Measurements from ENCODE around the gene CYP27C1.
A peak's percentile ranks its signal among the peaks of the same experiment; 100 is the strongest.

The CYP27C1 gene

DNA sequence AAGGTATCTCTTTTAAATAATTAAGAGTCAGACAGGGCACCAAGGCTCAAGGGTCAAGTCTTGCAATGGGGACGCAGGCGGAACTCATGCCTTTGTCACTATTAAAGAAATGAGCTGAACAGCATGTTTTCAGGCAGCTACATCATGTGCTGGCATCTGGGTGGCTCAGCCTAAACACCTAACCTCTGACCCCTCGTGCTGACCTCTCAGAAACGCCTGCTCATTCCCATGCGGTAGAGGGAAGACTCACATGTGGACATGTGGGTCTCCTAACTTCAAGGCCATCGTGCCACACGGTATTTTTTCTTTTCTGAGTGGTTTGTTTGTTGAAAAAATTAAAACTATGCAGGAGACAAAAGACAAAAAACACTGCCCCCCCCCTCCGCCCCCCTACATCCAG lies 31.3 kb downstream of the CYP27C1 start:
- H3K4me1 ChIP-seq (ENCODE audit: insufficient read depth, low read length): no peaks in the 10 kb centered on the region
- no peak overlapping the region for H3K4me3 ChIP-seq (ENCODE audit: low read depth in 1 of 2, low read length in 2 of 2)
- H3K36me3 ChIP-seq (ENCODE audit: insufficient read depth, low read length): no peaks in the 10 kb centered on the region
- H3K27ac ChIP-seq (ENCODE audit: low read depth, low read length): no peak overlapping the region
- H3K9ac ChIP-seq (ENCODE audit: low read length): no peak overlapping the region
- no peaks in the 10 kb centered on the region for H3K27me3 ChIP-seq (ENCODE audit: control insufficient read depth in 1 of 2, insufficient read depth in 2 of 2, low read length in 2 of 2)
- no peaks in the 10 kb centered on the region for H3K9me3 ChIP-seq (ENCODE audit: low read length)

DNA sequence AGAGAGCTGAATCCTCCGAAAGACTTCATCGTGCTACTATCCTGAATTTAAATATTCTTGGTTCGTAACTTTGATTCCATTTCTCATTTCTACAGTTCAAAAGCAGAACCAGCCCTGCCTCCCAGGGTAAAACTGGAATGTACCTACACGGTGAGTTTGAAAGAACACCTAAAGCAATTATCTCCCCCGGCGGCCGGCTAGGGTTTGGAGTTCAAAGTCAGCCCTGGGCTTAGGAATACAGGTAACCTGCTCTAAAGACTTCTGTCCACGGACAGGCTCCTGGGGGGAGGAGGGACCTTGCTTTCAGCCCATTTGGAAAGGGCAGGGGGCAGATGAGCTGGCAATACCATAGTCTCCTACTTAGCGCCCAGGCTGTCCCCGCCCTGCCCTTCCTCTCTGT lies 32.3 kb downstream of the CYP27C1 start:
- H3K9me3 ChIP-seq (ENCODE audit: low read length): no peaks in the 10 kb centered on the region
- H3K4me1 ChIP-seq (ENCODE audit: insufficient read depth, low read length): no peaks in the 10 kb centered on the region
- no peaks in the 10 kb centered on the region for H3K36me3 ChIP-seq (ENCODE audit: insufficient read depth, low read length)
- H3K4me3 ChIP-seq (ENCODE audit: low read depth in 1 of 2, low read length in 2 of 2): no peak overlapping the region
- no peak overlapping the region for H3K9ac ChIP-seq (ENCODE audit: low read length)
- H3K27me3 ChIP-seq (ENCODE audit: control insufficient read depth in 1 of 2, insufficient read depth in 2 of 2, low read length in 2 of 2): no peaks in the 10 kb centered on the region
- H3K27ac ChIP-seq (ENCODE audit: low read depth, low read length): no peak overlapping the region

DNA sequence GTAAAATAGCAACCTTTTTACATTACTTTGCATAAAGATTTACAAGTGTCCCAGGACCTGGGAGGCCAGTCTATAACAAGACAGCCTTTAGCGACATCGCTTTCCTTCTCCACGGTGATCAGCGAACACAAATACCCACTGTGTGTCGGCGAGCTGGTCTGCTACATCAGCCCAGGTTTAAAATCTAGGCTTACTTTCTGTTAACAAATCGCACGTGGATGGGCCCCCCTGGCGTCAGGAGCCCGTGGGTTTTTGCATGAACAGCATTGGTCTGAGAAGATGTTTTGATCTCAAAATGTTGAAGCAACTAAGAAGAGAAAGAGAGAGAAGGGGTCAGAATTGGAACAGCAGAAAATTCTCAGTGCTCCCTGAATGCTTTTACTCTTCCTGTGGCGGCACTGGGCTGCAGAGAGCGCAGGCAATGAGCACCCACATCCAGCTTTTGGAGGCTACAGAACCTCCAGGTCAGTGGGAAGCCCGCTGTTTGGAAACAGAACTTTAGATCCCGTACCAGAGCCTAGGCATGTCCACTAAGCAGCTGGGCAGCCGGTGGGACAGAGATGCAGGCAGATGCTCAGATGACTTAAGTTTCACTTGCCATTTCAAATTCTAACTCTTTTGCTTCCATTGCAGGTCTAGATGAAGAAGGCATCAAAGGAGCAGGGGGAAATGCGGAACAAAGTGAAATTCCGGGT lies 32.9 kb downstream of the CYP27C1 start:
- H3K9ac ChIP-seq (ENCODE audit: low read length): no peak overlapping the region

DNA sequence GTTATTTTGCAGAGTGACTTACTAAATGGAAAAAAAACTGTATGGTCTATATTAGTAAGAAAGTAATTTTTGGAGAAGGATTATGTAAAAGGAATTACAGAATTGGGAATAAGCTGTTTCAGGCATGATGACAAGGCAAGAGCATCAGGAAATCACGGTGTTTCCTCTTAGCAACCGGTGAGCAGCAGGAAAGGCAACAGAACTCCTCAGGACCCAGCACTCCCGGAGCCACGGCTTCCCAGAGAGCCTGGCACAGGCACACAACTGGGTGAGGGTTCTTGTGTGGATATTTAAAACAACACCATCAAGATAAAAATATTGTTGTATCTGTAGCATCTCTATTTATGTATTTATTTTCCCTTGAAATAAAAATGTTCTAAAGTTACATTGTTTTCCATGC lies 34.4 kb downstream of the CYP27C1 start:
- Histone ChIP-seq H3K4me3 (ENCODE audit: low read depth in 1 of 2, low read length in 2 of 2) (no peak overlapping the region), H3K27ac (ENCODE audit: low read depth, low read length) (no peak overlapping the region), H3K9me3 (ENCODE audit: low read length) (no peaks in the 10 kb centered on the region), H3K36me3 (ENCODE audit: insufficient read depth, low read length) (no peaks in the 10 kb centered on the region), H3K9ac (ENCODE audit: low read length) (no peak overlapping the region), H3K27me3 (ENCODE audit: control insufficient read depth in 1 of 2, insufficient read depth in 2 of 2, low read length in 2 of 2) (no peaks in the 10 kb centered on the region), H3K4me1 (ENCODE audit: insufficient read depth, low read length) (no peaks in the 10 kb centered on the region)

More for the DNA sequence above, 32.9 kb downstream of the CYP27C1 start:
- no peaks in the 10 kb centered on the region for H3K36me3 ChIP-seq (ENCODE audit: insufficient read depth, low read length)
- no peaks in the 10 kb centered on the region for H3K27me3 ChIP-seq (ENCODE audit: control insufficient read depth in 1 of 2, insufficient read depth in 2 of 2, low read length in 2 of 2)
- H3K27ac ChIP-seq (ENCODE audit: low read depth, low read length): no peak overlapping the region
- no peak overlapping the region for H3K4me3 ChIP-seq (ENCODE audit: low read depth in 1 of 2, low read length in 2 of 2)
- H3K4me1 ChIP-seq (ENCODE audit: insufficient read depth, low read length): no peaks in the 10 kb centered on the region
- H3K9me3 ChIP-seq (ENCODE audit: low read length): no peaks in the 10 kb centered on the region

DNA sequence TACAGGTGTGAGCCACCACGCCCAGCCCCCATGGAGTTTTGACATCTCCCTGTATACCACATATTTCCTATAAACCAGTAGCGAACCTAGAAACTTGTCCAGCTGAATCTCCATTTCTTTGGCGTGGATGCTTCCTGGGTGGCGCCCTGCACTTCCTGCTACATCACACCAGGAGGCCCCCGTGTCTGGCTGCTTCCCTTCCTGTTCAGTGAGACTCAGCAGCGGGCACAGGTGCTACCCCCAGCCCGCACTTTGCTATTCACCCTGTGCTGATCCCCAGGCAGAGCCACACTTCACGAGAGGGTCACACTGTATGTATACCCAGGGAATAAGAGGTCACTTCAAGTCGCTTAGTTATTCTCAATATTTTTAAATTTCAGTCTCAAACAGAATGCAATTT lies 35.0 kb downstream of the CYP27C1 start:
- no peaks in the 10 kb centered on the region for H3K27me3 ChIP-seq (ENCODE audit: control insufficient read depth in 1 of 2, insufficient read depth in 2 of 2, low read length in 2 of 2)
- H3K27ac ChIP-seq (ENCODE audit: low read depth, low read length): no peak overlapping the region
- no peaks in the 10 kb centered on the region for H3K36me3 ChIP-seq (ENCODE audit: insufficient read depth, low read length)
- H3K9ac ChIP-seq (ENCODE audit: low read length): no peak overlapping the region
- no peaks in the 10 kb centered on the region for H3K4me1 ChIP-seq (ENCODE audit: insufficient read depth, low read length)
- no peak overlapping the region for H3K4me3 ChIP-seq (ENCODE audit: low read depth in 1 of 2, low read length in 2 of 2)
- H3K9me3 ChIP-seq (ENCODE audit: low read length): peaks cover 2% of the 10 kb centered on the region

DNA sequence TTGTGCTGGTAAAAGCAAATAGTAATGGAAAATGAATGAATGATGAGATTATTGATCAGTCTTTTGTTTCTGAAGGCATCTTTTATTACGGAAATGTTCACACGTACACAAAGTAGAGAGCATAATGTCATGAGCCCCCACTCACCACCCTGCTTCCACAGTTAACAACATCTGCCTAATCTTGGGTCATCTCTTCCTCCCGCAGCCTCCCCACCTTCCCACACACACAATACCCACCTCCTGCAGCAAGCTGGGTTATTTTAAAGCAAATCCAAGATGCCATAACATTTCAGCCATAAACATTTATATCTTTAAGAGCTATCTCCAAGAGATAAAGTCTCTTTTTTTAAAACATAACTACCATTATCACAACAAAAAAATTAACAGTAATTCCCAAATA lies 36.3 kb downstream of the CYP27C1 start:
- no peak overlapping the region for H3K27ac ChIP-seq (ENCODE audit: low read depth, low read length)
- no peaks in the 10 kb centered on the region for H3K4me1 ChIP-seq (ENCODE audit: insufficient read depth, low read length)
- peaks cover 3% of the 10 kb centered on the region for H3K9me3 ChIP-seq (ENCODE audit: low read length)
- H3K9ac ChIP-seq (ENCODE audit: low read length): no peak overlapping the region
- no peak overlapping the region for H3K4me3 ChIP-seq (ENCODE audit: low read depth in 1 of 2, low read length in 2 of 2)
- no peaks in the 10 kb centered on the region for H3K36me3 ChIP-seq (ENCODE audit: insufficient read depth, low read length)
- H3K27me3 ChIP-seq (ENCODE audit: control insufficient read depth in 1 of 2, insufficient read depth in 2 of 2, low read length in 2 of 2): no peaks in the 10 kb centered on the region

DNA sequence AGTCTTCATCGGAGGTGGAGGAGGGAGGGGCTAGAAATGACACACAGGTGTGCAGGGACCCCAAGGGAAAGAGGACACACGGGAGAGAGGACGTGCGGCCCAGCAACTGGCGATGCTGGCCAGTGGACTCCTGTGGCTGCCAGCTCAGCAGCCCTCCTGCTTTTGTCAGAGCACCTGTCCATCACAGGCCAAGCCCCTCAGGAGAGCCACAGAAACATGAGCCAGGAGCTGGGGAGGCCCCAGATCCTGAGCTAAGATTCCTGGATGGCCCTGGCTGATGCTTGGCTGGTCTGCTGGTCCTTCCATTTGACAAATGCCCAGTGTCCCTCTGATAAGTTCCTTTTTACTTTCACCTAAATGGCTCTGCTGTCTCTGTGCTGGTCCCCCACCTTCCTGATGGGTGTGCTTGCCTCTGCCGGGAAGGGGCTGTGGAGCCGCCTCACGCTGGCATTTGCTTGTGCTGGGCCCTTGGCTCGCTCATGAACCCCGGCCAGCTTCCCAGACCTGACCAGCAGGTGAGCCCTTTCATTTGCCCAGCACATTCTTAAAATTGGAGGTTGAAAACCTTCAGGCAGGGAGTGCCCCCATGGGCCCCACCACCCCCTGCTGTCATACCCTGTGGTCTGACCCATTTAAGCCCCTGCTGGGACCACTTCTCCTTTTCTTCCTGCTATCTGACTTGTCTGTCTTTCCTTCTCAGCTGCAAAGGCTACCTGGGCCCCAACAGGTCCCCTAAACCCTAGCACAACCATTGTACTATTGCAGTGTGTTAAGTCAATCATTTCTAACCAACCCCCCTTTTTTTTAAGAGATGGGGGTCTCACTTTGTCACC lies 37.3 kb downstream of the CYP27C1 start:
- Histone ChIP-seq H3K9ac (ENCODE audit: low read length) (no peak overlapping the region), H3K9me3 (ENCODE audit: low read length) (peaks cover 3% of the 10 kb centered on the region), H3K27ac (ENCODE audit: low read depth, low read length) (no peak overlapping the region), H3K4me1 (ENCODE audit: insufficient read depth, low read length) (peaks cover 5% of the 10 kb centered on the region), H3K36me3 (ENCODE audit: insufficient read depth, low read length) (no peaks in the 10 kb centered on the region), H3K4me3 (ENCODE audit: low read depth in 1 of 2, low read length in 2 of 2) (no peak overlapping the region), H3K27me3 (ENCODE audit: control insufficient read depth in 1 of 2, insufficient read depth in 2 of 2, low read length in 2 of 2) (no peaks in the 10 kb centered on the region)

DNA sequence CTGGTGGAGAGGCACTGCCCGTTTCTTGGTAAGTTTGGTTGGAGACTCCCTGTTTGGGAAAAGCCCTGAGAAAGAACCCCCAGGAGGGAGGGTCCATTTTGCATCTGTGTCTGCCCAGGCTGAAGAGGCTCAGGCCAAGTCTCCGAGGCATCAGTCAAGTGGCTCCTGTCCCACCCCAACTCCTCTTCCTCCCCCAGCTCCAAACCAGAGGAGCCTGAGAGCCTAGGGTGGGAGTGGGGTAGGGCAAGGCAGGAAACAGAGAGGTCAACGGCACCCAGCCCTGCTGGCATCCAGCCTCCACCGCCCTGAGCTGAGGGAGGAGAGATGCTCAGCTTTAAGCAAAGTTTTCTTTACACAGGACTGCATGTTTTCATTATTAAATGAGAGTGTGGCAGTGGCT lies 38.2 kb downstream of the CYP27C1 start:
- Histone ChIP-seq H3K36me3 (ENCODE audit: insufficient read depth, low read length) (no peaks in the 10 kb centered on the region), H3K27ac (ENCODE audit: low read depth, low read length) (no peak overlapping the region), H3K27me3 (ENCODE audit: control insufficient read depth in 1 of 2, insufficient read depth in 2 of 2, low read length in 2 of 2) (no peaks in the 10 kb centered on the region), H3K9me3 (ENCODE audit: low read length) (peaks cover 3% of the 10 kb centered on the region), H3K4me3 (ENCODE audit: low read depth in 1 of 2, low read length in 2 of 2) (no peak overlapping the region), H3K9ac (ENCODE audit: low read length) (no peak overlapping the region), H3K4me1 (ENCODE audit: insufficient read depth, low read length) (peaks cover 15% of the 10 kb centered on the region)

DNA sequence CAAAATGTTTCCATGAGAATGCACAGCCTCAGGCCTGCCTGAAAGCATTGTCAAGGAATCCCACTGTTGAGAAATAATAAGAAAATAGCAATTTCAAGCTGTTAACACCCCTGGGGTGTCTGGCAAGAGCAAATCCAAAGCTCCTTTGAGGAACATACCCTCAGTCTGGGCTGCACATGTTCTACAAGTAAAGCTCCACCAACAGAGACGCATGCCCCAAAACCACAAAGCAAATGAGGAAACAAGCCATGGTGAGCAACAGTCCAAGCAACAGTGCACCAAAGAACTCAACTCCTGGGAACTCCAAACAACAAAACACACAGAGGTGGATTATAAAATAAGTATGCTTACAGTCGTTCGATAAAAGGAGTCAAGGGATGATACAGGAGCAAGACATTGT lies 40.3 kb downstream of the CYP27C1 start:
- Histone ChIP-seq H3K27ac (ENCODE audit: low read depth, low read length) (no peak overlapping the region), H3K36me3 (ENCODE audit: insufficient read depth, low read length) (no peaks in the 10 kb centered on the region), H3K4me3 (ENCODE audit: low read depth in 1 of 2, low read length in 2 of 2) (no peak overlapping the region), H3K4me1 (ENCODE audit: insufficient read depth, low read length) (peaks cover 36% of the 10 kb centered on the region), H3K27me3 (ENCODE audit: control insufficient read depth in 1 of 2, insufficient read depth in 2 of 2, low read length in 2 of 2) (no peaks in the 10 kb centered on the region), H3K9ac (ENCODE audit: low read length) (no peak overlapping the region), H3K9me3 (ENCODE audit: low read length) (peaks cover 3% of the 10 kb centered on the region)

DNA sequence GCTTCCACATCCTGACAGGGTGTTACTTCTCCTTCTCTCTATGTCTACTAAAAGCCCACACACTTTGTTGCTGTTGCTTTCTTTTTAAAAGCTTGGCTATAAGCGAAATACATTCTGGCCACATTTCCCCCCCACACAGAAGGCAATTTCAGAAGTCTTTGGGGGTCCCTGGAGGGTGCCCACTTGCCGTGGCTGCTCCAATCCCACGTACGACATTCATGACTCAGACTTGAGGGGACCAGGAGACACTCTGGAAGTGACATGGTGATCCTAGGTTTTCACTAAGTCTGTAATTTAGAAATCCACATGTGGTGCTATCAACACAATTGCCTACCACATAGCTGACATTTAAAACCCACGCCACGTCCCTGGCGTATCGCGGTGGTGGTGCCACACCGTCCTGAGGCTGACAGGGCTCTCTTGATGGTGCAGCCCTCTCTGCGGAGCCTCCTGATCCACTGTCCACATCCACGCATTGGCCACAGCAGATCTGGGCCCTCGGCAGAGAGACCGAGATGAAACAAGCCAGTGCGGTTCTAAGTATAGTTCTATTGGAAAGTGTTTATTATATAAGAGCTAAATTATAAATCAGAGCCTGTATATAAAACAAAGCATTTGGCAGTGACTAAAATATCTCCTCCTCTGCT lies 42.4 kb downstream of the CYP27C1 start:
- Histone ChIP-seq H3K4me1 (ENCODE audit: insufficient read depth, low read length) (peaks cover 40% of the 10 kb centered on the region), H3K36me3 (ENCODE audit: insufficient read depth, low read length) (no peaks in the 10 kb centered on the region), H3K9me3 (ENCODE audit: low read length) (peaks cover 3% of the 10 kb centered on the region), H3K27ac (ENCODE audit: low read depth, low read length) (peak overlapping the region; percentile 93), H3K4me3 (ENCODE audit: low read depth in 1 of 2, low read length in 2 of 2) (no peak overlapping the region), H3K27me3 (ENCODE audit: control insufficient read depth in 1 of 2, insufficient read depth in 2 of 2, low read length in 2 of 2) (no peaks in the 10 kb centered on the region), H3K9ac (ENCODE audit: low read length) (no peak overlapping the region)

DNA sequence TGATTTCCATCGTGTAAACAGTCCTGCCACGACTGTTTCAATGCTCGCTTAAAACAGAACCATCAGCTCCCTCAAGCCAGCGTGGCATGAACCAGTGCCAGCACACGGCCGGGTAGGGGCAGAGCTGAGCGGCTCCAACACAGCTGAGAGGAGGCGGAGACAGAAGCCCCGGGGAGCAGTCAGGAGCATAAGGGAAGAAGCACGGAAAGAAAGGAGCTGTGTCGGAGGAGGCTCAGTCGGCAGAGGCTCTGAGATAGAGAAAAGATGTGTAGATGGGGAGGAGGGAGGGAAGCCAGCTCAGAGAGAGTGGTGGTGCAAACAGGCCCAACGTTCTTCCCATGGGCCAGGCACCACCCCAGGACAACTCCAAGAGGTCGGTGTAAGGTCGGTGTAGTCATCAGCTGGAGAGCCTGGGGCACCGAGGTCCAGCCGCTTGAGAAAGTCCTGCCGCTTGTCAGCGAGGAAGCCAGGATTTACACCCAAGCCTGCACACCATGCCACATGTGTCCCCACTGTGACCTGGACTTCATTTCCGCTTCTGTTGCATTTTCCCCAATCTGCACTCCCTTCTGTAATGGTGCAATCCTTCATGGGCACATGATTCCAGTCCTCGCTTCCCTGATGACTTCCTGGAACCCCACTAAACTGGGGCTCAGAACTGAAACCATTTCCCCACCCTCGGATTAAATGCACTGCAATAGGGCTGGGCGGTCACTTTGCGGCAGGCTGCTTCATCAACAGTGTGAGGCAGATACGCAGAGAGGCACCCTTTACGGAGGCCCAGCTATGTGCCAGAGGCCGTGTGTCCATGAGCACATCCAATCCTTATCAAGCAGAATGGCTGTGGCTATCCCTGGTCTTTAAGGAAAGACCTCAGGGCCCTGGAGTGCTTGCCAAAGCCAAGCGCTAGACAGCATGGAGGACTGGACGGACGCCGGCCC lies 43.5 kb downstream of the CYP27C1 start:
- H3K9ac ChIP-seq (ENCODE audit: low read length): peak overlapping the region; percentile 44

More for the DNA sequence above, 43.5 kb downstream of the CYP27C1 start:
- H3K4me3 ChIP-seq (ENCODE audit: low read depth in 1 of 2, low read length in 2 of 2): peak overlapping the region in 1 of 2 donors; percentile 15
- H3K4me1 ChIP-seq (ENCODE audit: insufficient read depth, low read length): peaks cover 40% of the 10 kb centered on the region
- H3K27ac ChIP-seq (ENCODE audit: low read depth, low read length): peak overlapping the region; percentile 93
- no peaks in the 10 kb centered on the region for H3K27me3 ChIP-seq (ENCODE audit: control insufficient read depth in 1 of 2, insufficient read depth in 2 of 2, low read length in 2 of 2)
- peaks cover 3% of the 10 kb centered on the region for H3K9me3 ChIP-seq (ENCODE audit: low read length)
- no peaks in the 10 kb centered on the region for H3K36me3 ChIP-seq (ENCODE audit: insufficient read depth, low read length)
